Measurements from ENCODE around the gene BLM. TPM values are rescaled to one million over a fixed set of nuclear protein-coding genes. Genes with fewer than 3 reads are reported as not detected.

BLM gene
- total RNA-seq, 1 donor from 2014 or later = 26.2 TPM

- DNase-seq = no peak
- Histone ChIP-seq H3K4me1 (peaks cover 27% of the 10 kb centered on the region), H3K4me3 (no peak overlapping the region), H3K9me3 (replicated peaks) (no peaks in the 10 kb centered on the region), H3K27ac (replicated peaks) (no peak overlapping the region), H3K36me3 (no peaks in the 10 kb centered on the region), H3K27me3 (ENCODE audit: low read depth) (no peaks in the 10 kb centered on the region)
- TF ChIP-seq, protein P1, sequence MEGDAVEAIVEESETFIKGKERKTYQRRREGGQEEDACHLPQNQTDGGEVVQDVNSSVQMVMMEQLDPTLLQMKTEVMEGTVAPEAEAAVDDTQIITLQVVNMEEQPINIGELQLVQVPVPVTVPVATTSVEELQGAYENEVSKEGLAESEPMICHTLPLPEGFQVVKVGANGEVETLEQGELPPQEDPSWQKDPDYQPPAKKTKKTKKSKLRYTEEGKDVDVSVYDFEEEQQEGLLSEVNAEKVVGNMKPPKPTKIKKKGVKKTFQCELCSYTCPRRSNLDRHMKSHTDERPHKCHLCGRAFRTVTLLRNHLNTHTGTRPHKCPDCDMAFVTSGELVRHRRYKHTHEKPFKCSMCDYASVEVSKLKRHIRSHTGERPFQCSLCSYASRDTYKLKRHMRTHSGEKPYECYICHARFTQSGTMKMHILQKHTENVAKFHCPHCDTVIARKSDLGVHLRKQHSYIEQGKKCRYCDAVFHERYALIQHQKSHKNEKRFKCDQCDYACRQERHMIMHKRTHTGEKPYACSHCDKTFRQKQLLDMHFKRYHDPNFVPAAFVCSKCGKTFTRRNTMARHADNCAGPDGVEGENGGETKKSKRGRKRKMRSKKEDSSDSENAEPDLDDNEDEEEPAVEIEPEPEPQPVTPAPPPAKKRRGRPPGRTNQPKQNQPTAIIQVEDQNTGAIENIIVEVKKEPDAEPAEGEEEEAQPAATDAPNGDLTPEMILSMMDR (IDR thresholded peaks at IDR 0.05; ENCODE audit: borderline replicate concordance) = no peak
- intact Hi-C loops (cut with micrococcal nuclease) = no loop called here
These were observed 39.8 kb downstream of the BLM start for GRCh38 chr15:90756916-90757315.

GRCh38 chr15:90757461-90757860 lies 40.3 kb downstream of the BLM start:
- TF ChIP-seq, protein P1 (IDR thresholded peaks at IDR 0.05; ENCODE audit: borderline replicate concordance) = no peak
- Histone ChIP-seq H3K9me3 (replicated peaks) (no peaks in the 10 kb centered on the region), H3K27me3 (ENCODE audit: low read depth) (no peaks in the 10 kb centered on the region), H3K4me3 (no peak overlapping the region), H3K27ac (replicated peaks) (peak overlapping the region; percentile 24), H3K36me3 (no peaks in the 10 kb centered on the region), H3K4me1 (peaks cover 29% of the 10 kb centered on the region)
- intact Hi-C loops (cut with micrococcal nuclease) = no loop called here
- DNase-seq = no peak

- Histone ChIP-seq H3K9me3 (replicated peaks) (no peaks in the 10 kb centered on the region), H3K4me1 (peaks cover 50% of the 10 kb centered on the region), H3K36me3 (no peaks in the 10 kb centered on the region), H3K27me3 (ENCODE audit: low read depth) (no peaks in the 10 kb centered on the region), H3K4me3 (no peak overlapping the region), H3K27ac (replicated peaks) (peak overlapping the region; percentile 91)
- DNase-seq = no peak
- intact Hi-C loops (cut with micrococcal nuclease) = no loop called here
- TF ChIP-seq, protein P1 (IDR thresholded peaks at IDR 0.05; ENCODE audit: borderline replicate concordance) = no peak
These were observed 43.6 kb downstream of the BLM start for GRCh38 chr15:90760661-90761232.

- Histone ChIP-seq H3K9me3 (replicated peaks) (no peaks in the 10 kb centered on the region), H3K36me3 (no peaks in the 10 kb centered on the region), H3K4me1 (peaks cover 52% of the 10 kb centered on the region), H3K4me3 (peak overlapping the region; percentile 3), H3K27me3 (ENCODE audit: low read depth) (no peaks in the 10 kb centered on the region), H3K27ac (replicated peaks) (peak overlapping the region; percentile 91)
- TF ChIP-seq, protein P1 (IDR thresholded peaks at IDR 0.05; ENCODE audit: borderline replicate concordance) = no peak
- intact Hi-C loops (cut with micrococcal nuclease) = no loop called here
- no peak for DNase-seq
These were observed 44.5 kb downstream of the BLM start for GRCh38 chr15:90761629-90762028.

GRCh38 chr15:90762109-90762508 lies 45.0 kb downstream of the BLM start:
- H3K27me3 ChIP-seq (ENCODE audit: low read depth) = no peaks in the 10 kb centered on the region
- DNase-seq = peak; percentile 77
- peak overlapping the region; percentile 52 for H3K4me3 ChIP-seq
- peak overlapping the region; percentile 91 for H3K27ac ChIP-seq (replicated peaks)
- H3K4me1 ChIP-seq = peaks cover 47% of the 10 kb centered on the region
- intact Hi-C loops (cut with micrococcal nuclease) = no loop called here
- TF ChIP-seq, protein P1 (IDR thresholded peaks at IDR 0.05; ENCODE audit: borderline replicate concordance) = no peak
- H3K36me3 ChIP-seq = no peaks in the 10 kb centered on the region
- no peaks in the 10 kb centered on the region for H3K9me3 ChIP-seq (replicated peaks)

Measured in left ventricle myocardium inferior (tissue), 1 donor.